GM18873 (cell line): ENCODE measurements around the gene TBX20.
"Not testable (repeated sequence)": the region's sequence is repeated elsewhere in the genome, so short reads cannot be mapped to it uniquely, and the experiment has no call there.

Experiments used
- ATAC-seq: cut with Tn5 transposase; IDR thresholded peaks from one replicate; pipeline ENCODE4 v1.9.1; 2021; ENCODE audit warnings: mild to moderate bottlenecking, moderate library complexity, moderate number of reproducible peaks; ENCODE audit not compliant: unreplicated experiment, low FRiP score

The TBX20 gene

DNA sequence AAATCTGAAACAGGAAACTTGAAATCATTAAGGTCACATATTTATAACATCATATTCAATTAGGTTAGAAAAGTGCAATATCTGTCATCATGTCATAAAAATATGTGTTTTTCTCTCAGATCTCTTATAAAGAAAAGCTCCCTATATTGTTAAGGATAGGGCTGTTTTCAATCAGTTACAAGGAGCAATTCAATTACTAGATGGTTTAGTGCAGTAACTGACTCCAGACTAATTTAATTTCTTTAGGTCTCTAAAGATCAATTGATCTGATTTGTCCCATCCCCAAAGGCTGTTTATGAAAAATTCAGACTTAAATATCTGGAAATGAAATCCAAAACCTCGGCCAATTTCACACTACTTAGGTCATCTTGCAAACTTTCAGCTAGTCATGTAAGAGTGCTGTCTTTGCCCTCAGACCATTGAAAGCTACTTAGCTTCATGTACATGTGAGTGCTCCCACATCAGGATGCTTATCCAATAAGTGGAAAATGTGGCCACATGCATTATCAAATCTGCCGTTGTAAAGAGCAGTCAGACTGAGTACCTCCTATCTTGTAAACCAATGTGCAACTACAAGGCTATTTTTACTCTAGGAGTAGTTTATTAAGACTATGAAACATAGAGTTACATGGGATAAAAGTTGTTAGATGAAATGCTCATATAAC is 24.7 kb downstream of the TBX20 start:
- not testable (repeated sequence) for ATAC-seq

- not testable (repeated sequence) for ATAC-seq
Measured at GRCh38 chr7:35228496-35229051, 25.3 kb downstream of the TBX20 start.

DNA sequence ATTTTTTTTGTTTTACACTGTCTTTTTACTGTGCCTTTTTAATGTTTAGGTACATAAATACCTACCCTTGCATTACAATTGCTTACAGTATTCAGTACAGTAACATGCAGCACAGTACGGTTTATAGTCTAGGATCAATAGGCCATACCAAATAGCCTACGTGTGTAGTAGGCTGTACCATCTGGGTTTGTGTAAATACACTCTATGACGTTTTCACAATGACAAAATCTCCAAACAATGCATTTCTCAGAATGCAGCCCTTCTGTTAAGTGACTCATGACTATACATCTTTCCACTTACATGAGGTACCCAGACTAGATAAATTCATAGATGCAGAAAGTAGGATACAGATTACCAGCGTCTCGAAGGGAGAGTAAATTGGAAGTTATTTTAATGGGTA is 26.5 kb downstream of the TBX20 start:
- ATAC-seq, result not testable (repeated sequence)

GRCh38 chr7:35222445-35222844 is 31.5 kb downstream of the TBX20 start:
- not testable (repeated sequence) for ATAC-seq

DNA sequence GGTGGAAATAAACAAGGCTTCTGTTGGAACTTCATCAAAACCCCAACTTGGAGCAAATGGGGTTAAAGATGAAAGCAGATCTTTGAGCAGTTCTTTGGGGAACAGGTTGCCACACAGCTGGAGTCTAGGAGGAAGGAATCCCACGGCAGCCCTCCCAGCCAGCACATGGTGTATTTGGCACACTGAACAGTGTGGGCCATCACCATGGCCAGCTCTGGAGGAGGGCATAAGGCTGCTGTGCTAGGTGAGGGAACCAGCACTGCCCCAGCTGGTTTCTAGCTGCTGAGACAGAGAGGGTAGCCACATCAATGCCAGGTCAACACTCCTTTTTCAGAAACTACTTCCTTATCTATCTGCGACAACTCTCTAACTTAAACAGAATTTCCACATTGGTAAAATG is 33.7 kb downstream of the TBX20 start:
- ATAC-seq, result not testable (repeated sequence)

GRCh38 chr7:35216033-35216432 is 37.9 kb downstream of the TBX20 start:
- not testable (repeated sequence) for ATAC-seq

DNA sequence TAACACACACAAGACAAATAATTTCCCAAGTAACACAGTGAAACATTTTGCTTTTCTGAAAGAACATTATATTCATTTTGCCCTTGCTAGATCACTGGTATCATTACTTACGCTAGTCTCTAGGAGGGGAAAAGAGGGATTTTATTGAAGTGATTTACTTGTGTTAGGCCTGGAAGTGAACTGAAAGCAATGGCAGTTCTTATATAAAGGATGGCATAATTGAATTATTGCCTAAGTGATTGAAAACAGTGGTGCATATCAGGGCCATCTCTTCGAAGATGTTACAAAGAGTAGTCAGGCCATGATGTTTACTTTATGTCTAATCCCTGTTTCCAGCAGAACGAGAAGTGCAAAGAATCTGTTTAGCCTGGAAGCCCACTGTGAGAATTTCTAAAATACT is 38.8 kb downstream of the TBX20 start:
- not testable (repeated sequence) for ATAC-seq

GRCh38 chr7:35206924-35207323 is 47.0 kb downstream of the TBX20 start:
- ATAC-seq, result not testable (repeated sequence)

- not testable (repeated sequence) for ATAC-seq
Measured at GRCh38 chr7:35204850-35205249, 49.0 kb downstream of the TBX20 start.

- ATAC-seq, result not testable (repeated sequence)
Measured at GRCh38 chr7:35204031-35204430, 49.9 kb downstream of the TBX20 start.

DNA sequence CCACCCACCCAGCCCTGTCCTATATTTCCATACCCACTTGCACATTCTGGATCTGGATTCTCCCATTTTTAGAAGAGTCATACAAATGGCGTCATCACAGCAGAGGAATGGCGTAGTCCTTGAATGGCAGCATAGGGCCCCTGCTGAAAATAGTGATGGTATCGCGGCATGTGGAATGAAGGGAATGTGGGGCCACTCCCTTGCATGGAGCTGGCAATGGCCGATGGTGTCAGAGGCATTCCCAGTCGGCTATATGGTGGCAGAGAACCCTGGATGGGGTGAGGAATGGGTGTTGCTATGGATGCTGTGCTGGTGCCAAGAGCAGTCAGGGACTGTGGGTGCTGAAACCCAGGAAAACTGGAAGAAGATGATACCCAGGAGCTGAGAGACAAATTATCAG is 51.5 kb downstream of the TBX20 start:
- not testable (repeated sequence) for ATAC-seq

- ATAC-seq, result not testable (repeated sequence)
Measured at GRCh38 chr7:35200170-35200569, 53.7 kb downstream of the TBX20 start.

GRCh38 chr7:35198370-35199140 is 55.3 kb downstream of the TBX20 start:
- ATAC-seq, result not testable (repeated sequence)

GRCh38 chr7:35191571-35191970 is 62.3 kb downstream of the TBX20 start:
- ATAC-seq, result not testable (repeated sequence)

- not testable (repeated sequence) for ATAC-seq
Measured at GRCh38 chr7:35190146-35190773, 63.6 kb downstream of the TBX20 start.

DNA sequence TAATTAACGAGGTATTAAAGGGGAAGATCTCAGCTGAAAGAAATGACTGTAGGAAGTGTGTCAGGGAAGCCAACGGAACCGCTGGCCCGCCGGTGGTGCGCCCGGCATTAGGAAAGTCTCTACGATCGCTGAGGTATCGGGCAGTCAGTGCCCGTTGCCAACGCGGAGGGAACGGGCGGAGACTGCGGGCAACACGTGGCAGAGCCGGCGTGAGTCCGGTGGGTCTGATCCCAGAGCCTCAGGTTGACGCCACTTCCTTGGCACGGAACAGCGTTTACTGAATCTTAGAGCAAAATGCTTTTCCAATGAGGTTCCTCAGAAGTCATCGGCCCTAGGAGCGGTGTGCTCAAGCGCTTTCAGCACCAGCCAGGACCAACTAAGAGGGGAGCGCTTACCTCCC is 67.1 kb downstream of the TBX20 start:
- not testable (repeated sequence) for ATAC-seq

DNA sequence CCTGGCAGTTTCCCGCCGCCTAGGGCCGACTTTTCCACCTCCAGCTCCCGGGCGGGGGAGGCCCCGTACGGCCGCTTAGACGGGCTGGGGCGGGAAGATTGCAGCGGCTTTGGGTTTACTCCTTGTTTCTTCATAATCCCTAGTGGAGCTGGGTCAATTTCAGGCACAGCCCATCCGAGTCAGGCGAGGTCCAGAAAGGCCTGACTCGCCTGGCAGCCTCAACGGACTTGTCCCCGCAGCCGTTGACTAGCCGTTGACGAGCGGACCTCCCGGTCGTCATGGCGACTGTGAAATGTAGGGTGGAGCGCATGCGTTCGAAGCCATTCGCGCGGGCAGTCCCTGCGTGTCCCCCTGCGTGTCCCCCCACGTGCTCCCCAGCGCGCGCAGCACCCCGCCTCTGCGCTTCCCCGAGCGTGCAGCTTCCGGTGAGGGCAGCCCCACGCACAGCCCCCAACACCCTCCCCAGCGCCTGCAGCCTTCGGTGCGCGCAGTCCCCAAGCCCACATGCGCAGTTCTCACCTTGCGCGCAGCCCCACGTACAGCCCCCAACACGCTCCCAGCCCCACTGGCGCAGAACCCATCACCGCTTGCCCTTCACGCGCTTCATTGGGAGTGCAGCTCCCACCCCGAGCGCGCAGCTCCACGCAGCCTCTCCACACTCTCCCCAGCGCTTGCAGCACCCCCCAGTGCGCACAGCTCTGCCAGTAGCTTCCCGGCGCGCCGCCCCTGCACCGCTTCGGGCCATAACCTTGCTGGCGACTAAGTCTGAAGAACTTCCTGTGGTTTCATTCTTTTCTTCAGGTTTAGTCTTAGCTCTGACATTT is 67.8 kb downstream of the TBX20 start:
- ATAC-seq, result no peak

DNA sequence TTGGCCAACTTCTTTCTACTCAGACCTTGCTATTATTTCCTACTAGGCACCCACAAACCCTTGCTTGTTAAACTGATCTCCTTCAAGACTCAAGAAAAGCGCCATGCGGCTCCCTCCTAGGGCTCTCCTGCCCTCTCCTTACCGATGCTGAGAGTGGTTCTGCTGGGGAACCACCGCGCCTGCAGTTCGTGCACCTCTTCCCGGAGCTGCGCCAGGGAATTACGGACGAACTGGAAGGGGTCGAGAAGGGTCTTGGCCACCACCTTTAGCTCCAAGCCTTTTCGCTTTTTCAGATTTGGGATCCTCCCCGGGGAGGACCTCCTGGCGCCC is 68.4 kb downstream of the TBX20 start:
- ATAC-seq, result not testable (repeated sequence)

- ATAC-seq, result not testable (repeated sequence)
Measured at GRCh38 chr7:35184961-35185360, 68.9 kb downstream of the TBX20 start.

GRCh38 chr7:35183873-35184503 is 69.9 kb downstream of the TBX20 start:
- not testable (repeated sequence) for ATAC-seq
